Bronchial epithelial cell (primary cell): ENCODE results near the gene OSBPL7. TPM values are rescaled to one million over a fixed set of nuclear protein-coding genes. Genes with fewer than 3 reads are reported as not detected.

Source experiments
- DNase-seq: peaks from one replicate; pipeline ENCODE4 v3.0.0-alpha.2; 2010; ENCODE audit warnings: low read depth
- FAIRE-seq: peaks from 2 replicates; lab custom pipeline; 2011; peaks lifted over from hg19 to GRCh38; lab: Jason Lieb, UNC
- H3K27me3 ChIP-seq: 2 replicates; pipeline ENCODE4 v1.5.1; 2011; ENCODE audit warnings: low read length; ENCODE audit not compliant: control insufficient read depth, insufficient read depth
- H3K36me3 ChIP-seq: 2 replicates; pipeline ENCODE4 v1.5.1; 2011; ENCODE audit warnings: low read length; ENCODE audit not compliant: control insufficient read depth, insufficient read depth
- H3K4me3 ChIP-seq: 2 replicates; pipeline ENCODE4 v1.5.1; 2011; ENCODE audit warnings: mild to moderate bottlenecking, low read depth, low read length, control low read depth
- CTCF ChIP-seq: IDR thresholded peaks from 2 replicates; pipeline ENCODE4 v1.5.1; 2011; ENCODE audit warnings: mild to moderate bottlenecking, moderate library complexity, low read length, control low read depth, inconsistent platforms; ENCODE audit not compliant: insufficient read depth, severe bottlenecking
- total RNA-seq: library from RNA; depleted of rRNA; stranded (reverse); fragments of >200 nt; gene quantifications from 2 replicates; pipeline ENCODE4 v1.2.1, GENCODE V29; 2014

The OSBPL7 gene
- total RNA-seq, 1 donor from 2014 or later, result 1.3 TPM

DNA sequence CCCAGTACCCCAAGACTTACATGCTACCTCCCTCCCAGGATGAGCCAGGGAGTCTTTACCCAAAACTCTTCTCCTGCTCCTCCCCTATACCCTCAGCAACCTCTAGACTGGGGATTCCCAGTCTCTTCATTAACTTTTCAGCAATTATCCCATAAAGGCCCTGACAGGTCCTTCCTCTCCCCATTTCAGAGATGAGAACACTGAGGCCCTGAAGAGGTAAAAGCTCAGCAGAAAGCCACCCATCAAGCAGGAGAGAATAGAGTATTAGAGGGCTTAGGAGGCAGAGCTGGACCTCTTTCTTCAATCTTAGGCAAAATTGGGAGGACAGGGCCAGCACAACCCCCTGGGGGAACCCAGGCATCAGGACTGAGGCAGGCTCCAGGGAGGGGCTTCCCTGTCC lies 35.2 kb upstream of the OSBPL7 start:
- FAIRE-seq, result no peak
- Histone ChIP-seq H3K4me3 (no peak overlapping the region), H3K27me3 (peaks cover 21% of the 10 kb centered on the region), H3K36me3 (no peaks in the 10 kb centered on the region)
- no peak for TF ChIP-seq CTCF
- no peak for DNase-seq

DNA sequence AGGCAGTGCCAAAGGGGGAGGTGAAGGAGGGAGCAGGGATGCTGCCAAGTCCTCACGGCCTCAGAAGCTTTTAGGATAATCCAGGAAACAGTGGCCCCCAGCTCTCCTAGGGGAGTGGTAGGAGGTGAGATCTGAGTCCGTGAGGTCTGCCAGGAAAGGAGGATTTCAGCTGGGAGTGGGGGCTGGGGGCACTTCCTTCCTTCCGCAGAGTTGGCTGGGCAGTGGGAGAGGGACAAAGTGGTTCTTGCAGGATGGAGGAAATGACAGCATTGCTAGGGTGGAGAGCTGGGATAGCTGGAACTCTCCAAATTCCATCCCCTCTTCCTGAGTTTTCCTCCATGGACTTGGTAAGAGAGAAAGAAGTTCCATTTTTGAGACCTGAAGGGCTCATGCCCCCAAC lies 34.1 kb upstream of the OSBPL7 start:
- no peak for TF ChIP-seq CTCF
- Histone ChIP-seq H3K36me3 (no peaks in the 10 kb centered on the region), H3K27me3 (peaks cover 23% of the 10 kb centered on the region), H3K4me3 (no peak overlapping the region)
- no peak for FAIRE-seq
- DNase-seq, result no peak

DNA sequence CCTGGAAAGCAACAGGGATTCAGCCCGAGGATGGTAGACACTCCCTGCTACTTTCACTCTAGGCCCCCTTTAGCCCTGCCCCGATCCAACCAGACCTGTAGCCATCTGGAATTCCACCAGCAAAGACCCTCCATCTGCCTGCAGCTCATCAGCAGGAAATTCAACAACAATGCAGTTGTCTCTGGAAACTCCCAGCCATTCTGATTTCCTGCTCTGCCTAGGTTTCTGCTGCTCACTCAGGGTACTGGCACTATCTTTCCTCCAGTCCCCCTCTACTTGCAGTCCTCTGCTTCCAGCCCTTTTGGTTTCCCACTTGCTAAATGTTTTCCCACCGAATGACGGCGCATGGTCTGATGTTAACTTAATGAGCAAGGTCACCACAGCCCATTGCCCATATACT lies 32.0 kb upstream of the OSBPL7 start:
- no peak for FAIRE-seq
- H3K4me3 ChIP-seq, result no peak overlapping the region
- peaks cover 23% of the 10 kb centered on the region for H3K27me3 ChIP-seq
- DNase-seq, result no peak
- H3K36me3 ChIP-seq, result no peaks in the 10 kb centered on the region
- no peak for TF ChIP-seq CTCF

- FAIRE-seq, result no peak
- Histone ChIP-seq H3K4me3 (no peak overlapping the region), H3K27me3 (peaks cover 23% of the 10 kb centered on the region), H3K36me3 (no peaks in the 10 kb centered on the region)
- no peak for DNase-seq
- no peak for TF ChIP-seq CTCF
Observed at GRCh38 chr17:47852113-47852949, 30.7 kb upstream of the OSBPL7 start.

DNA sequence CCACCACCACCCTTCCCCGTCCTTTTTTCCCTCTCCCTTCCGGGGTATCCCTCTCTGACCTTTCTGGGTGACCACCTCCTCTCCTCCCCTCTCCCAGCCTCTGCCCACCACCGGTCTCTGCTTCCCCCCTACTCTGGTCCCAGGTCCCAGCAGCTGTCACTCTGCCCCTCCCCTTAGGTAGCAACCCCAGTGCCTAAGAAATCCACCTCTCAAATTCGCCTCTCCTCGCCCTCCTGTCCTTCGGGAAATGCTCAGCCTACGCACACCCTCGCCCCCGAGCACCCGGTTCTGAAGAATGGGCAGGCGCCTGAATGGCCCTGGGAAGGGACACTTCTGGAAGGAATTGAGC lies 30.1 kb upstream of the OSBPL7 start:
- FAIRE-seq, result no peak
- DNase-seq, result no peak
- H3K36me3 ChIP-seq, result no peaks in the 10 kb centered on the region
- H3K4me3 ChIP-seq, result no peak overlapping the region
- TF ChIP-seq CTCF, result no peak
- peaks cover 23% of the 10 kb centered on the region for H3K27me3 ChIP-seq
